Inferior parietal cortex (tissue), 1 donor: ENCODE measurements around the gene UVRAG.
"Not testable (repeated sequence)": the region's sequence is repeated elsewhere in the genome, so short reads cannot be mapped to it uniquely, and the experiment has no call there.

ENCODE experiments used
- DNase-seq: peaks from one replicate; pipeline ENCODE4 v3.0.0-alpha.2; 2016; ENCODE audit errors: extremely low spot score

UVRAG gene

GRCh38 chr11:75916882-75917281, 101.9 kb downstream of the UVRAG start:
- no peak for DNase-seq

DNA sequence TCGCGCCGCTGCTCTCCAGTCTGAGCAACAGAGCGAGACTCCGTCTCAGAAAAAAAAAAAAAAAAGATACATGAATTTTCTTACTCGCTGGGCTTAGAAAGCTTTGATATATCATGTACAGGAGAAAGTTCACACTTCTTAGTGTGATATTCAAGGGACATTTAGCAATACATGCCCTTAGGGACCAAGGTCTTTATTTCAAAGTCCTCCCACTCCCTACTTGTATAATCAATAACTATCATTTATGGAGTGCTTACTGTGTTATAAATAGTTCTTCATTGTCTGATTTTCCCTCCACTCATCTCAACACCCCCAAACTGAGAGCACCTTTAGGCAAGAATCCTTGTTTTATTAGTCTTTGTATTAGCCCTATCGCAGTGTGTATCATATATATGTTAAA, 103.3 kb downstream of the UVRAG start:
- no peak for DNase-seq

GRCh38 chr11:75919525-75919924, 104.5 kb downstream of the UVRAG start:
- no peak for DNase-seq

GRCh38 chr11:75920848-75921247, 105.8 kb downstream of the UVRAG start:
- DNase-seq, result no peak

DNA sequence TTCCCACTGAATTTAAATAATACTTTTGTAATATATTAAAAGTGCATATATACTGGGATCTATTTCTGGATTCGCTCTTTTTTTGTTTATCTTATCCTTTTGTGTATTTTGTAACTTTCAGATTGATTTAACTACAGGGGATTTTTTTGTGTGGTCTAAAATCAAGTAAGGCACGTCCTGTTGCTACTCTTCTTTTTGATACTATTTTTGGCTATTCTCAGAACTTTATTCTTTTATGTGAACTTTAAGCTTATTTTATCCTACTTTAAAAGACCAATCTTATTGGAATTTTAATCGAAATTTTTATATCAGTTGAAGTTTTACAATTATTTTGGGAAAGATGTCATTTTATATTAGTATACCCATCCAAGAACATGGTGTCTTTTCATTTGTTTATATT, 106.8 kb downstream of the UVRAG start:
- no peak for DNase-seq

GRCh38 chr11:75924966-75925784, 110.2 kb downstream of the UVRAG start:
- no peak for DNase-seq

GRCh38 chr11:75925785-75926164, 110.8 kb downstream of the UVRAG start:
- no peak for DNase-seq

GRCh38 chr11:75929706-75930105, 114.7 kb downstream of the UVRAG start:
- no peak for DNase-seq

- DNase-seq, result no peak
Measured at GRCh38 chr11:75930534-75930933, 115.5 kb downstream of the UVRAG start.

GRCh38 chr11:75931124-75931523, 116.1 kb downstream of the UVRAG start:
- DNase-seq, result no peak

DNA sequence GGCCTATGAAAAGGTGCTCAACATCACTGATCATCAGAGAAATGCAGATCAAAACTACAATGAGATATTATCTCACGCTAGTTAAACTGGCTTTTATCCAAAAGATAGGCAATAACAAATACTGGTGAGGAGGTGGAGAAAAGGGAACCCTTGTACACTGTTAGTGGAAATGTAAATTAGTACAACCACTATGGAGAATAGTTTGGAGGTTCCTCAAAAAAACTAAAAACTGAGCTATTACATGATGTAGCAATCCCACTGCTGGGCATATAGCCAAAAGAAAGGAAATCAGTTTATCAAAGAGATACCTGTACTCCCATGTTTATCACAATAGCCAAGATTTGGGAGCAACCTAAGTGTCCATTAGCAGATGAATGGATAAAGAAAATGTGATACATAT, 118.7 kb downstream of the UVRAG start:
- not testable (repeated sequence) for DNase-seq

- no peak for DNase-seq
Measured at GRCh38 chr11:75934851-75935250, 119.8 kb downstream of the UVRAG start.

GRCh38 chr11:75938543-75938942, 123.5 kb downstream of the UVRAG start:
- DNase-seq, result no peak

GRCh38 chr11:75939516-75939915, 124.5 kb downstream of the UVRAG start:
- no peak for DNase-seq

- DNase-seq, result no peak
Measured at GRCh38 chr11:75939992-75940391, 125.0 kb downstream of the UVRAG start.

- no peak for DNase-seq
Measured at GRCh38 chr11:75940911-75941310, 125.9 kb downstream of the UVRAG start.

DNA sequence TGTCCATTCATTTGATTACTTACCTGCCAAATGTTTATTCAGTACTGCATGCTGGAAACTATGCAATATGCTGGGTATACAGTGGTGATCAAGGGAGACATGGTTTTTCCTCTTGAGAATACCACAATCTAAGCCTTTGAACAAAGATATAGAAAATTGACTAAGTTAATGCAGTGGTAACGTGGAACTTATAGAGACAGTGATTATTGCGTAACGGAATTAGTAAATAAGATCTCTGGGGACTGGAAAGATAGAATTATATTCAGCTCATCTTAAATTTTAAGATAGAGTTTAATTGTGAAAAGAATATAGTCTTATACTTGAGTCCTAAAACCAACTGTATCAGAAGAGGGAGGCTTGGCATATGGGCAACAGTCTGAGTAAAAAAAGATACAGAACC, 129.5 kb downstream of the UVRAG start:
- DNase-seq, result no peak

GRCh38 chr11:75945446-75945845, 130.4 kb downstream of the UVRAG start:
- DNase-seq, result peak; percentile 22

DNA sequence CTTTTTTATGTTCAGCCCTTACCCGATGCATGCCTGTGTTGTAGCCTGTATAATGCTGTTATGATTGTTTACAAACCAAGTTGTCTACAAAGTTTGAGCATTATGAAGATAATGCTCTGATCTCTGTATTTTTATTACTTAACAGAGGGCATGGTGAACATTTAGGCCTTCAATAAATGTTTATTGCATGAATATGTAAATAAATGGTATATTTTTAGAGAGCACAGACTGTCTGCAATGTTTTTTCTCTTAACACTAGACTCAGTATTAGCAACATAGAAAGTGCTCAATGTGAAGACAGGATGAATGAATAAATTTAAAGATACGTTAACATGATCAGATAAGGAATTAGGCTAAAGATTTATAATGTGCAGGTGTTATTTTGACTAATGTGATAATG, 130.9 kb downstream of the UVRAG start:
- DNase-seq, result no peak

GRCh38 chr11:75946531-75947530, 131.8 kb downstream of the UVRAG start:
- peak; percentile 15 for DNase-seq

- DNase-seq, result peak; percentile 25
Measured at GRCh38 chr11:75949023-75949672, 134.1 kb downstream of the UVRAG start.

DNA sequence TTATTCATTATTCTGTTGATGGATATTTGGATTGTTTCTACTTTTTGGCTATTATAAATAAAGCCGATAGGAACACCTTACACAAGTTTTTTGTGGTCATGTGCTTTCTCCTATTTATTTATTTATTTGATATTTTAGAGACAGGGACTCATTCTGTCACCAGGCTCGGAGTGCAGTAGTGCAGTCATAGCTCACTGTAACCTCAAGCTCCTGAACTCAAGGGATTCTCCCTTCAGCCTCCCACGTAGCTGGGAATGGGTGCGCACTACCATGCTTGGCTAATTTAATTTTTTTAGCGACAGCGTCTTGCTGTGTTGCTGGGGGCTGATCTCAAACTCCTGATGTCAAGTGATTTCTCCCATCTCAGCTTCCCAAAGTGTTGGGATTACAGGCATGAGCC, 135.1 kb downstream of the UVRAG start:
- DNase-seq, result no peak
